ELR (cell line): ENCODE data around the gene HIGD1A.

Experiments used
- DNase-seq: peaks from one replicate; pipeline ENCODE4 v3.0.0-alpha.2; 2015; ENCODE audit warnings: low read depth

Gene HIGD1A

GRCh38 chr3:42735019-42735418 lies 69.3 kb downstream of the HIGD1A start:
- no peak for DNase-seq

GRCh38 chr3:42734263-42734860 lies 69.9 kb downstream of the HIGD1A start:
- no peak for DNase-seq

- no peak for DNase-seq
Measured at GRCh38 chr3:42733501-42734262, 70.6 kb downstream of the HIGD1A start.
